GM18867 (cell line): ENCODE measurements around the gene RFX4.

Experiments used
- ATAC-seq: cut with Tn5 transposase; IDR thresholded peaks from one replicate; pipeline ENCODE4 v1.9.1; 2021; ENCODE audit warnings: mild to moderate bottlenecking, moderate library complexity; ENCODE audit not compliant: unreplicated experiment

Gene RFX4

DNA sequence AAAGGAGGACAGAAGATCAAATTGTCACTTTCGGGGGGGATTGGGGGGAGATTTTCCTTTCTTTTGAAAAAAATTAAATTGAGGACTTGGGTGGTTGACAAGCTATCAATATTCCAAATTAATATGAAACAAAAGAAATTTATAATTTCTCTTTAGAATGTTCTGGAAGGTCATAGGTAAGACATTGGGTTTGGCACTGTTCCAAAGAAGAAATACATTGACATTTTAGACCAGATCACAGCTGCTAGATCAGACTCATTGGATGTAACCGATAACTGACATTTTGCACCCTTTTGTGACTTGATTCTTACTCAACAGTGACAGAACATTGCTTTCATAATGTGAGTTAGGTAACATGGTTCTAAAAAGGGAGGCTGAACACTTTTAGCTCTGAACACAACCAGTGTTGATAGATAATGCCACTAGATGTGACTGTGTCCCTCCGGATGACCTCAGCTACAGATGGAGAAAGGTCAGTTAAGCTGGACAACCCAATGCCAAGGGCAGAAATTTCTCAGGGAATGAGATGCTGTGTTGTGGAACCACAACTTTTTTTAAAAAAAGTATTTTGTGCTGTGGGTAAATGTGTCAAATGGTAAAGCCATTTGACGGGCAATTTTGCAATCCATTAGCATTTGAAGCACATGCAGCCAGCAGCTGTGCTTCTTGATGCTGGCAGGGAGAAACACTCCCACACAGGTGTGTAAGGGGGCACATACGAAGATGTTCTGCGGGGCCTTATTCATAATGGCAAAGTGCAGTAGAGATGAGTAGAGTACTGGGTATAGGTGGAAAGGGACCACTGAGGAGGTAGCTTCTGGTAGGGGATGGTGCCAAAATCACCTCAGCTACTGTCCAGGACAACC lies 62.9 kb downstream of the RFX4 start:
- no peak for ATAC-seq

DNA sequence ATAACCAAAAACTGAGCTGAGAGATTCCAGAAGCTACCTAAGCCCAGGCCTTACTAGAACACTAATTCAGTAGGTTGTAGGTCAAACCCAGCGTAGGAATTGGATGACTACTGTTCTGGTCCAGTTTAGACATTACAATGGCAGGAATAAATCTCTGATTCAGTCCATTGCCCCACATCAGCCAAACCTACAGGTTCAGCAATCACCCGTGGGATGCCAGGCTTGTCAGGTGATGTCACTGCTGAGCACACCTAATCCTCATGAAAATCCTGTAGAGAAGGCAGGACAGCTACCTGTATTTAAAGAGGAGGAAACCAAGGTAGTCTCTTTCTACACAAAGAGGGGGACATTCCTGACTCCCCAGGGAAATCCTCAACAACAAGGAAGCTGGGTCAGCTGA lies 63.7 kb downstream of the RFX4 start:
- ATAC-seq = no peak

DNA sequence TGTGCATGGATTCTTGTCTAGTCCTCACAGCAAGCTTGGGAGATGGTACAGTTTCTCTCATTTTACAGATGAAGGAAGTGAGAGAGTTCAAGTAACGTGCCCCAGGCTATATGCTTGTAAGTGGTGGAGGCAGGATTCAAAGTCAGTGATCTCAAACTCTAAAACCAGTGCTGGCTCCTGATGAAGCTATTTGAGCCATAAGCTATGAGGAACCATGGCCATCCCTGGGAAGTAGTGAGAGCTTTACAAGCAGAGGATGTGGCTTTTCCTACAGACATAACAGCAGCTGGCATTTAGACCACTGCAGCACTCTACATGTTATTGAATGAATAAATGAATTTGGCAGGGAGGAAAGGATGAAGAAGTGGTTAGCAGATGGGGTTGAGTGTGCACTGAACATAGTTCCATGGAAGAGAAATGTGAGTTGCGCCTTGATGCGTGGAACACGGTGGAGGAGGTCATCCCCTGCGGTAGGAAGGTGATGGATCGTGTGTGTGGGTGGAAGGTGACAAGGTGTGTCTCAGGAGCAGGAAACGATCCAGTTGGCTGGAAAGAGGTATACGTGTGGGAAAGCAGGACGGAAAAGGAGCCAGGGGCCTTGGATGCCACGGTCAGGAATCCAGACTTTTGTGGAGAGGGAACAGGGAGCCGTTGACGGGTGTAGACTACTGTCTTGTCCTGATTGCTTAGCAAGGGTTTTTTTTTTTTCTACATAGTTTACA lies 65.2 kb downstream of the RFX4 start:
- ATAC-seq = no peak

DNA sequence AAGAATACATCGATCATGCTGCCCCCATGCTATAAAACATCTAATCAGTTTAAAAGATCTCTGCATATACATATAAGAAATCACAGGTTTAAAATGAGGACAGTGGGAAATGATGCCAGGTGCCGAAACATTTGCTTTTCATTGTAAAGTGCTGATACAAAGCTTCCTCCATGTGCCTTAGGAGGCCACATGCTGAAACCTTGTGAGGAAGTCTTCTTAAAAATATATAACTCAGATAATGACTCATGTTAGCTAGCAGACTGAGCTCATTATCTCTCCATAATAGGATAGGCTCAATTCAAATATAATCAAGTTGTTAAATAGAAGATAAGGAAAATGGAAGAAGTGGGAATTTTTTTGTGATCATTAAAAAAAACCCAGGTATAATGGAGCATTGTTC lies 65.9 kb downstream of the RFX4 start:
- ATAC-seq = no peak

DNA sequence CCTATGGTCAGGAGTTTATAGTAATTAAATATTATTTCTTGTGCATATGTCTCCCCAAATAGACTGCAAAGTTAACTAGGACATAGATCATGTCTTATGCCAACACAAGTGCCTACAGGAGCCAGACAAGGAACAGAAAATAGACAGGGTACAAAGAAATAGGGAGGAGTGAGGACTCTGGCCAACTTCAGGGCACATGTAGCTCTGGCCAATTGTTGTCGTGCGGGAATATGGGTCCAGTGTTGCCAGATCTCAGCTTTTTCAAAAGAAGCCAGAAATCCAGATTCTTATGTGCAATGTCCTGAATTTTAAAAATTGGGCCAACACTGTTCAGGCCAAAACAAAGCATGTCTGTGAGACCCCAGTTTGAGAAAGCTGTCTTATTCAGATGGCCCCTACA lies 68.7 kb downstream of the RFX4 start:
- ATAC-seq = no peak

DNA sequence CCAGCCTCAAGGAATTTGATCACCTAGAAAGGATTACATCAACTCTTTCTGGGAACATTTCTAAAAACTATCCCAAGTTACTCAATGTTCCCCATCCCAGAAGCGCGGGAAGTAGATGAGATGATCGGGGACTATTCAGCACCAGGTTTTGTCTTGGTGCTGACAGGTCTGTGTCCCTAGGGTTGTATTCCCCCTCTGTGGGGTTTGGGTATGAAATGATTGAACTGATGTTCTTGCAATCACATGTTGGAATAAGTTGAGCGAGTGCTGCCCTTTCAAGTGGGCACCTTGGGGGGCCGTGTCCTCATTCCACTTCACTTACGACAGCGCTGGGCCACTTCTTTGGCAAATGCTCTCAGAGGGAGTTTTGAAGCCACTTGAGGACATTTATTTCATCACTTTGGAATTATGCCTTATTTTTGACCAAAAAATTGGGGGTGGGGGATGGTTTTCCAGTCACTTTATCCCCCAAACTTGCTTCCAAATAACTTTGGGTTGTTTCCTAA lies 69.8 kb downstream of the RFX4 start:
- no peak for ATAC-seq

DNA sequence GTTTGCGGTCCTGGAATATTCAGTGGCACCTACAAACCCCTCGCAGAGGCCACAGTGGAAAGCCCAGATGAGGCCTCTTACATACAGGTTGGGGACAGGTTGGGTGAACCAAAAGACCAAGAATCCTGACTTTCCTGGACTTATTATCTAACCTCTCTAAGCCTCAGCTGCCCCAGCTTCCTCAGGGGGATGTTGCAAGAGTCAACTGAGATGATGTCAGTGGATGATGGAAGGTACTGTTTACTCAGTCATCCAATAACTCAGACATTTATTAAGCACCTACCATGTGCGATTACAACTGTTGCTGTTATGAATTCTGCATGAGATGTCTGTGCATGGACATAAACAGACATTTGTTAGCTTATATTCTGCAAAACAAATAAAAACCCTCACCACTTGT lies 72.8 kb downstream of the RFX4 start:
- ATAC-seq = no peak

DNA sequence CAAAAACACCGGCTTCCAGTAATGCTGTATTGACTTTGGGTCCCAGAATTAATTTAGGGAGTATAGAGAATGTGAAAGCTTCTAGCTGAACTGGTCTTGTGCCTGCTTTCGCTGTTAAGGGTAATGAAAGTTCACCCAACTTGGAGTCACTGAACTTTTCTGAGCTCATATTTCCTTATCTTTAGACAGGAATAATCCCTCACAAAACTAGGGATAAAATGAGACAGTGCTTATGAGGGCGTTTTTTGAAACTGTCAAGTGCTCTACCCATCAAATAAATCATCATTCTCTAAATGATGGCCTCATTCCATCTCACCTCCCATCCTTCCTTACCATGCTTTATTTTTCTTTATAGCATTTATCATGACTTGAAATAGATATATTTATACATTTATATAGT lies 74.7 kb downstream of the RFX4 start:
- ATAC-seq = no peak

DNA sequence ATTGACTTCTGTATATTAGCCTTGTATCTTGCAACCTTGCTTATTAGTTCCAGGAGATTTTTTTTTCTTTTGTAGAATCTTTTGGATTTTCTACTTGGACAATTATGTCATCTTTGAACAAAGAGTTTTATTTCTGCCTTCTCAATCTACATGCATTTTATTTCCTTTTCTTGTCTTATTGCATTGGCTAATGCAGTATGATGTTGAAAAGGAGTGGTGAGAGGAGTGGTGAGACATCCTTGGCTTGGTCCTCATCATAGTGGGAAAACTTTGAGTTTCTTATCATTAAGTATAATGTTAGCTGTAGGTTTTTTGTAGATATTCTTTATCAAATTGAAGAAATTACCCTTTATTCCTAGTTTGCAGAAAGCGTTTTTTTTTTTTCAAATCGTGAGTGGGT lies 80.6 kb downstream of the RFX4 start:
- ATAC-seq = no peak

DNA sequence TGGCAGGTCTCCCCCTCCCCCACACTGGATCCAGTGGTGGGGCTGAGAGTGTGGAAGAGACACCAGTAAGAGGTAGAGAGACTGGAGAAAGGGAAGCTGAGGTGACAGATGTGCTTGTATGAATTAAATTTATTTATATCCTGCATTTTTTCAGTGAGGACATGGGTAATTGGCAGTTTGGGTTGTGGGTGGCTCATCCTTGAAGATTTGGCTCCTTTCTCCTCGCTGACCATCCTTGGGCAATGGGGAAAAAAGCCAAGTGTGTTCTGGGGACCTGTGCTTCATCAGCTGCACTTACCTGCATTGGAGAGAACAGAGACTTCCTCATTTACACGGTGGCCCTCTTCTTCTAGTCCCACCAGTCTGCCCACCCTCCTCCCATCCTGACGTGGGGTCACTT lies 86.4 kb downstream of the RFX4 start:
- no peak for ATAC-seq

DNA sequence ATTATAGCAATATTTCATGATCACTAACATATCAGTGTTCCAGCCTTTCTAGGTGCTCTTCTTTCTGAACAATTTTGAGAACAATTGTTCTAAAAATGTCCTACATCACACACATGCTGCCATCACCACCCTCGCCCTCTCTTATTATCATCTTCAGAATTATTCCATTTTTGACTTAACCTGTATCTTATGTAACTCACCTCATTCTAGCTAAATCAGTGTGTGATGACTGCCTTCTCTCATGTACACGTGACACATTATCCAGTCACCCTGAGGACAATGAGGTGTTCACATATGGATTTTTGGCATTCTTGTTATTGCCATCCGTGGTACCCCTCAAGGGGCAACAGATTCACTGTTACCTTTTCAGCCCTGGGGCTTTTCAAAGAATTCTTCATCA lies 87.3 kb downstream of the RFX4 start:
- no peak for ATAC-seq

DNA sequence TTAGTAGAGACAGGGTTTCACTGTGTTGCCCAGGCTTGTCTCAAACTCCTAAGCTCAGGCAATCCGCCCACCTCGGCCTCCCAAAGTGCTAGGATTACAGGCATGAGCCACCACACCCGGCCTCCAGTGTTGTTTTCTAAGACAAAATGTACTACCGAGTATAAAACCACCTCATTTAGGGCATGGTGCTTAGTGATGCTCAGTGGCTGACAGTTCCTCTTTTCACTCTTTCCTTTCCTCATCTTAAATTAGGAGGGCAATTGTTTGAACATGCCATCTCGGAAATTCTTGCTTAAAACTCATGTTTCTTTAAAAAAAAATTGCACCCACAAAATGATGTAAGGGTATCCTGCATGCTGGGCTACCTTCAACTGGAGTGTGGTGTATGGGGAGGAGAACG lies 89.0 kb downstream of the RFX4 start:
- no peak for ATAC-seq

DNA sequence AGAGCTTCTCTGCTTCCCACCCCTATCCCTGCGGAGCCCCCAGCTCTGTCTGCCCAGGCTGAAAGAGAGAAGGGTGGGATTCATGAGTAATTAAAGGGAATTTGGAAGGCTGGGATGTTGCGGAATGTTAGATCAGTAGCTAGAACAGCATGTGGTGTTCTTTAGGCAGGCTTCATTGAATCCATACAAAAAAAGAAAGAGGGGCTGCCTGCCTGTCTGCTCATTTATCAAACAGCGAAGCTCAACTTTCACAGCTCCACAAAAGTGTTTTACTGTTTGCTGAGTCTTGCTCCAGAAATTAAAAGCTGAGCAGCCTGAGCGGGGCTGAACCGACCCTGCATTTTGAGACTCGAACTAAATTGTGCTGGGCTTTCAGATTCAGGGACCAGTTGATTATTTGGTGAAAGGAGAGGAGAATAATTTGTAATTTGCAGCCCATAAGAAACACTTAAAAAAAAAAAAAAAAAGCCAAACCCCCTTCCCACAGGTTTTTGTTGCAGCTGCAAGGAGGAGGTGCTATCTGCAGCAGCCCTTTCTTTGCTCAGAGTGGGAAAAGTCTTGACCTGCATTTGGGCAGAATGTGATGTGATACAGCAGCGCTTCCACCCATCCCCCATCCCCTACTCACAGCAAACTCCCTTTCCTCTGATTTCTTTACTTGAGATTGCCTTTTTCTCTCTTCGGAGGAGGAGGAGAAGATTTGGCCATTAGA lies 89.7 kb downstream of the RFX4 start:
- no peak for ATAC-seq

DNA sequence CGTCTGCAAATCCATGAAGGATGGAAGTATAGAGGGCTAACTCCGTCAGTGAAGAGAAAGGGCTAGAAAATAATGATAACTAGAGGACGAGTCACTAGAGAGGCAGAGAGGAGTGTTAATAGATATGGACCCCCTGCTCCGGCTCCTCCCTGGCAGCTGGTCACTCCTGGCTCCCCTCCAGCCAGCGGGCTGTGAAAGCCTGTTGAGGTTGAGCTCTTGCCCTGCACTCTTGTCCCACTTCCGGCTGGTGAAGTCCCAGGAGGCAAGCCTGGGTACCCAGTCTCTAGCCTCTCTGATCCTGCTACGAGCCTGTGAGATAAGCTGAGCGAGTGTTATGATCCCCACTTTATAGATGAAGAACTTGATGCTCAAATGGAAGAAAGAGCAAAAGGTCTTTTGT lies 90.3 kb downstream of the RFX4 start:
- no peak for ATAC-seq

DNA sequence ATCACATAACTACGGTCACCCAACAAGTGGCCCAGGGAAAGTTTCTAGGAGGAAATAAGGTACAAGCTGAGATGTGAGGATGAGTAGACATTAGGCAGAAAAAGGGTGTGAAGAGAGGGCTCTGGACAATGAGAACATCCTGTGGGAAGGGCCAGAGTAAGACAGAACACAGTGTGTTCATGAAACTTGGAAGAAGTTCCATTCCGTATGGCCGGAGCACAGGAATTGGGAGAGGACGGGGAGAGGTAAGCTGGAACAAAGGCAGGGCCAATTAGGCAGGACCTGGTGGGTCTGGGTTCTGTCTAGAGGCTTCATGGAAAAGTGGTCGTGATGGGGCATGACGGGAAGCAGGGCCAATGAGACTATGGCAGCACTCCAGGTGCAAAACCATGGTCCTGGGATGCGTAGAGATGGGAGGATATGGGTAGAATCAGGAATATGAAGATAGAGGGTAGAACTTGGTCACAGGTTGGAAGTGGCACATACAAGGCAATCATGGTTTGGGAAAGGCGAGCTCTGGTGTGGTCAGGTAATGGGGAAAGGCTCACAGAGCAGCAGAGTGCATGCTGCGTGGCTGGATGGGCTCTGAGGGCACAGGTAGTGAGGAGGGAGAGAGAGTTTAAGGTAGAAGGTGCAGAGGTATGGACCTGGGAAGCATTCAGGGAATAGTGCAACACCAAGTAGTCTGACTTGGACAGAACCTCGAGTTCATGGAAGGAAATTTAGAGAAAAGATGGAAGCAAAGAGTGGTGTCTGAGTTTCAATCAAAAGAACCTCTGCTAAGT lies 93.0 kb downstream of the RFX4 start:
- no peak for ATAC-seq

DNA sequence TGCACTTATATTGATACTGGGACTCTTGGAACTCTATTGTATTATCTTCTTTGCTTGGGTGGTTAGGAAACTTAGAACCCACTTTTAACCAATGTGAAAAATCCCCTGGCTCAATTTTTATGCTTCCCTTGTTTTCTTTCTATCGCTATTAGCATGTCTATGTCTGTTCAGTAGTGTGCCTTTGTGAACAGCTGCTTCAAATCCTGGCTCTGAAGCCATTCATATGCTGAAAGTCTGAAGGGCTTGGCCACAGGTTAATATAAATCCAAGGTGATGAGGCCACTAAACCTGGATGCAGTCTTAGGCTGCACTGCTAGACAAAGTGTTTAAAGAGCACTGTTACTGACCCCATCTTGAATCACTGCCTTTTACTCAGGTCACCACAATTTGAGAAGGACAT lies 96.8 kb downstream of the RFX4 start:
- no peak for ATAC-seq

DNA sequence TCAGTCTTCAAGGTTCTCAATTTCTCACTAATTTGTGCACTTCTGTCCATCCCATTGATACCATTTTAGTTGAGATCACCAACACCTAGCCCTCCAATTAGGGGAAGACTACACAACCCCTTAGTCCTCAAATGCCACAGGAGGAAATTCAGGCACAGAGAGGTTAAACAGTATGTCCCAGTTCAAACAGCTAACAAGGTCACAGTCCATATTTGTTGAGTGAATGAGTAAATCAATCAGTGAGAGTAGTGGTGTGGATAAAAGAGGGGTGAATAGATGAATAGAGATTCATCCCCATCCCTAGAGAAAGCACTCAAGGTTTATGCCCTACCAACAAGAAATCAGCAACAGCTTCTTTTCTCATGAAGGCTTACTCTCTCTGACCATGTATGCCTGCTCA lies 97.5 kb downstream of the RFX4 start:
- ATAC-seq = no peak

DNA sequence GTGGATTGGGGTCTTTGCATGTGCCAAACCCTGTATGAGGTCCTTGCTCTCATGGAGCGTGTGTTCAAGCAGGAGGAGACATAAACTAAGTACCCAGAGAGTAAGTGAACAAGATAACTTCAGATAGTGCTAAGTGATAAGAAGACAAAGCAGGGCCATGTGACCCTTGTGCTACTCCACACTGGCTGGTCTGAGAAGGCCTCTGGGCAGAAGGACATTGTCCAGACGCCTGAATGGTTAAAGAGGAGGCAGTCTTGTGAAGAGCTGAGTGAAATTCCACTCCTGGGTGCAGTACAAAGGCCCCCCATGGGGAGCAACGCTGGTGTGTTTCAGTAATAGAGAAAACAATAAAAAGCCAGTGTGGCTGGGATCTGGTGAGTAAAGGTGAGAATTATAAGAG lies 98.4 kb downstream of the RFX4 start:
- ATAC-seq = no peak

DNA sequence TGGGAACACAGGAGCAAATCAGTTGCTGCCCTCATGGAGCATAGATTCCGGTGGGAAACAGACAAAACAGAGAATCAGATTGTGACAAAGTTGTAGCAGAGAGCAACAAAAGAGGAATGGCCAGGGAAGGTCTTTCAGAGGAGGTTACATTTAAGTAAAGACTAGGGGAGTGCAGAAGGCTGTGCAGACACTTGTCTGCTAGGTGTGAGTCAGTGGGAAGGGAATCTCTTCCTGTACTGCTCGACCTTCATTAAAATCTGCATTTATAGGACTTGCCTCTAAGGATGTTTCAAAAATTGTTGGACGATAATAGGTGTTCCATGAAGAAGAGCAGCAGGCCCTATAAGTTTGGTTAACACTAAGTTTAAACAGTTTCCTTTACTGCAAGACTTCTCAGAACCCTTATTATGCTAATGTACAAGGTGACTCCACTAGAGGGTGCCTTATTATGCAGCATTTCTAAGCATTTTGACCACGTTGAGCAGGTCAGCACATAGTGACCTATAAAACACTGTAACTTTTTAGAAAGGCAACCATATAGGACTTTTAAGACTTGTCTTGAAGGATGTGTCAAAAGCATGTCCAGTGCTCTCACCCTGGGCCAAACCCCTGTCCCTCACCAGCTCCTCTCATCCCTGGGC lies 99.9 kb downstream of the RFX4 start:
- no peak for ATAC-seq

DNA sequence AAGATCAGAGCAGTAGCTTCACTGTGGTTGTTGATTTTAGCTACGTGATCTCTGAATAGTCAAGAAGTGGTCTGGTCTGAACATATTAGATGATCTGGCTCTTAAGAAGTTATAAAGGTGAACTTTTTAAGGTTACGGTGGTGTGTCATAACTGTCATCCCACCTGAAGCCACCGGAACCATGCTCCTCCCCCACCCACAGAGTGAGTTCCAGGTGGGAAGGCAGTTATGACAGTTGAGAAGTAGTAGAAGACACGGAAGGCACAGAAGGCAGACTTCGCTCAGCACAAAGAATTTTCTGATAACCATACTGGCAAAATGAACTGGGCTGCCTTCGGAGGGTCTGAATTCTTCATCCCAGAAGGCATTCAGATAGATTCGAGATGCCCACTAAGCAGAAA lies 101.7 kb downstream of the RFX4 start:
- no peak for ATAC-seq
